HEK293 (cell line): ENCODE data around the gene CCBE1.
A peak's percentile ranks its signal among the peaks of the same experiment; 100 is the strongest.

Experiments used
- CTCF ChIA-PET: fragments of 350-600 bp; formaldehyde crosslinking; extraction: SDS; loops from one replicate; lab custom pipeline; 2021; ENCODE audit warnings: antibody characterized with exemption; lab: Yijun Ruan, JAX
- POLR2A ChIA-PET: fragments of 300-600 bp; formaldehyde crosslinking; extraction: SDS; loops from one replicate; lab custom pipeline; 2020; ENCODE audit warnings: antibody characterized with exemption, inconsistent platforms; lab: Yijun Ruan, JAX
- H3K27ac ChIP-seq: fragments of 200-500 bp; sonication (Bioruptor generic); 2 replicates; pipeline ENCODE4 v1.5.1; 2014; ENCODE audit warnings: low read depth, low read length, control low read depth, inconsistent platforms; ENCODE audit errors: extremely low read depth
- H3K36me3 ChIP-seq, 2 experiments: fragments of 200-500 bp in 1 of 2; sonication (Bioruptor generic) in 1 of 2; 1 replicate in 1 of 2; 2 replicates in 1 of 2; pipeline ENCODE4 v1.5.1; 2014 to 2017; ENCODE audit warnings: inconsistent platforms in 2 of 2, low read length in 2 of 2; ENCODE audit not compliant: control insufficient read depth in 2 of 2, insufficient read depth in 1 of 2
- H3K4me1 ChIP-seq: fragments of 200-500 bp; sonication (Bioruptor generic); 2 replicates; pipeline ENCODE4 v1.5.1; 2014; ENCODE audit warnings: mild to moderate bottlenecking, low read length, inconsistent platforms; ENCODE audit not compliant: control insufficient read depth, insufficient read depth
- H3K4me3 ChIP-seq: 2 replicates; pipeline ENCODE4 v1.5.1; 2011; ENCODE audit warnings: low read depth, mild to moderate bottlenecking, control low read depth, low read length, moderate library complexity
- H3K9me3 ChIP-seq: fragments of 200-500 bp; sonication (Bioruptor generic); 2 replicates; pipeline ENCODE4 v1.5.1; 2014; ENCODE audit warnings: low read depth, low read length, inconsistent platforms; ENCODE audit not compliant: control insufficient read depth, insufficient read depth
- BCL11A ChIP-seq: fragments of 450-650 bp; formaldehyde crosslinking; IDR thresholded peaks from 2 replicates; pipeline ENCODE4 v1.5.1; 2016; ENCODE audit warnings: low read depth, missing biosample characterization, missing genetic modification characterization
- ELK4 ChIP-seq: IDR thresholded peaks from 2 replicates; pipeline ENCODE4 v1.6.1; 2011; ENCODE audit warnings: mild to moderate bottlenecking, low read depth, low read length, borderline replicate concordance
- GLIS2 ChIP-seq: fragments of 450-650 bp; formaldehyde crosslinking; IDR thresholded peaks from 2 replicates; pipeline ENCODE4 v1.5.1; 2016; ENCODE audit warnings: missing biosample characterization, missing genetic modification characterization
- HOXD13 ChIP-seq: sonication (generic); formaldehyde crosslinking; IDR thresholded peaks from 2 replicates; pipeline ENCODE4 v1.8.0; 2022; ENCODE audit warnings: missing genetic modification reagents, borderline replicate concordance
- OVOL3 ChIP-seq: fragments of 450-650 bp; formaldehyde crosslinking; IDR thresholded peaks from 2 replicates; pipeline ENCODE4 v1.5.1; 2016; ENCODE audit warnings: missing biosample characterization, missing genetic modification characterization
- PRDM1 ChIP-seq: fragments of 450-650 bp; formaldehyde crosslinking; IDR thresholded peaks from 2 replicates; pipeline ENCODE4; 2016; ENCODE audit warnings: missing biosample characterization, missing genetic modification characterization
- PRDM10 ChIP-seq: fragments of 450-650 bp; formaldehyde crosslinking; IDR thresholded peaks from 2 replicates; pipeline ENCODE4 v1.5.1; 2016; ENCODE audit warnings: missing biosample characterization, missing genetic modification characterization
- SP7 ChIP-seq: fragments of 450-650 bp; formaldehyde crosslinking; IDR thresholded peaks from 2 replicates; pipeline ENCODE4 v1.5.1; 2016; ENCODE audit warnings: missing biosample characterization, missing genetic modification characterization
- ZBTB1 ChIP-seq: fragments of 450-650 bp; formaldehyde crosslinking; IDR thresholded peaks from 2 replicates; pipeline ENCODE4 v1.5.1; 2016; ENCODE audit warnings: missing biosample characterization, missing genetic modification characterization
- ZBTB10 ChIP-seq: fragments of 450-650 bp; formaldehyde crosslinking; IDR thresholded peaks from 2 replicates; pipeline ENCODE4 v1.5.1; 2016; ENCODE audit warnings: missing biosample characterization, missing genetic modification characterization
- ZFP69B ChIP-seq: fragments of 450-650 bp; formaldehyde crosslinking; IDR thresholded peaks from 2 replicates; pipeline ENCODE4 v1.5.1; 2016; ENCODE audit warnings: missing biosample characterization, missing genetic modification characterization
- ZNF155 ChIP-seq: fragments of 450-650 bp; formaldehyde crosslinking; IDR thresholded peaks from 2 replicates; pipeline ENCODE4 v1.5.1; 2016; ENCODE audit warnings: missing biosample characterization, missing genetic modification characterization
- ZNF221 ChIP-seq: fragments of 450-650 bp; formaldehyde crosslinking; IDR thresholded peaks from 2 replicates; pipeline ENCODE4 v1.5.1; 2017; ENCODE audit warnings: missing biosample characterization, missing genetic modification characterization, borderline replicate concordance
- ZNF341 ChIP-seq: fragments of 450-650 bp; formaldehyde crosslinking; IDR thresholded peaks from 2 replicates; pipeline ENCODE4; 2016; ENCODE audit warnings: low read depth, missing biosample characterization, missing genetic modification characterization
- ZNF514 ChIP-seq: fragments of 450-650 bp; formaldehyde crosslinking; IDR thresholded peaks from 2 replicates; pipeline ENCODE4 v1.5.1; 2016; ENCODE audit warnings: missing biosample characterization, missing genetic modification characterization
- ZNF548 ChIP-seq: fragments of 450-650 bp; formaldehyde crosslinking; IDR thresholded peaks from 2 replicates; pipeline ENCODE4 v1.5.1; 2016; ENCODE audit warnings: missing biosample characterization, missing genetic modification characterization
- ZNF639 ChIP-seq: fragments of 450-650 bp; formaldehyde crosslinking; IDR thresholded peaks from 2 replicates; pipeline ENCODE4 v1.5.1; 2016; ENCODE audit warnings: missing biosample characterization, missing genetic modification characterization

CCBE1 gene

GRCh38 chr18:59627414-59627813 lies 69.8 kb downstream of the CCBE1 start:
- CTCF ChIA-PET, result interaction anchor here (1.0 to 4.8 kb wide), 8 partner anchors 11 to 196 kb away, joined by 3 to 22 read pairs (median 4); partner anchors contain the start of gene CCBE1
- H3K36me3 ChIP-seq, result no peaks in the 10 kb centered on the region
- H3K4me1 ChIP-seq, result no peaks in the 10 kb centered on the region; the same call in 1 of the 2 replicates
- no peaks in the 10 kb centered on the region; the same call in 1 of the 2 replicates for H3K9me3 ChIP-seq
- no peak overlapping the region for H3K4me3 ChIP-seq
- H3K27ac ChIP-seq, result no peak overlapping the region
- TF ChIP-seq ZNF548 (tag by site-specific recombination) (peak; percentile 62; the same call in 1 of the 2 replicates), ZNF341 (no peak)
- POLR2A ChIA-PET, result no interaction called here

- no peak overlapping the region for H3K27ac ChIP-seq
- H3K4me3 ChIP-seq, result no peak overlapping the region
- no peaks in the 10 kb centered on the region for H3K36me3 ChIP-seq
- no peak for TF ChIP-seq PRDM10
- no peaks in the 10 kb centered on the region for H3K9me3 ChIP-seq
- ChIA-PET POLR2A (interaction anchor here (1.2 kb wide), 1 partner anchor 122 kb away, joined by 3 read pairs; no protein-coding TSS in a partner anchor), CTCF (interaction anchor here (1.3 to 4.8 kb wide), 3 partner anchors 9 to 165 kb away, joined by 3 to 22 read pairs (median 6); partner anchors contain the start of gene CCBE1)
- no peaks in the 10 kb centered on the region; the same call in 1 of the 2 replicates for H3K4me1 ChIP-seq
These were observed 72.9 kb downstream of the CCBE1 start for GRCh38 chr18:59624369-59624765.

- Histone ChIP-seq H3K9me3 (no peaks in the 10 kb centered on the region), H3K4me3 (no peak overlapping the region), H3K36me3 (no peaks in the 10 kb centered on the region), H3K4me1 (no peaks in the 10 kb centered on the region; the same call in 1 of the 2 replicates), H3K27ac (no peak overlapping the region)
- TF ChIP-seq GLIS2 (no peak), ZFP69B (no peak), ZNF155 (tag by site-specific recombination) (no peak), SP7 (no peak), OVOL3 (no peak), ZBTB10 (tag by site-specific recombination) (no peak), HOXD13 (CRISPR knock-in tag) (no peak), PRDM1 (tag by site-specific recombination) (no peak), ZNF221 (no peak), ZNF639 (no peak), BCL11A (no peak), ELK4 (no peak), ZNF514 (tag by site-specific recombination) (no peak), ZBTB1 (tag by site-specific recombination) (no peak)
- ChIA-PET CTCF (interaction anchor here (0.6 to 4.8 kb wide), 8 partner anchors 8 to 221 kb away, joined by 3 to 22 read pairs (median 4); partner anchors contain the start of gene CCBE1), POLR2A (interaction anchor here (1.2 kb wide), 1 partner anchor 121 kb away, joined by 3 read pairs; no protein-coding TSS in a partner anchor)
These were observed 73.5 kb downstream of the CCBE1 start for GRCh38 chr18:59623456-59624368.
